ENCODE measurements around the gene NDUFA1. TPM values are rescaled to one million over a fixed set of nuclear protein-coding genes. Genes with fewer than 3 reads are reported as not detected.
"Not testable (repeated sequence)": the region's sequence is repeated elsewhere in the genome, so short reads cannot be mapped to it uniquely, and the experiment has no call there.

Gene NDUFA1
- polyA plus RNA-seq (ENCODE audit: insufficient read length) = 127 TPM
- long read RNA-seq, donor 1, transcript NDUFA1-201 (3 exons, 766 nt) = major isoform, 373 of 413 reads
- long read RNA-seq, donor 1, partial matches to known transcripts = 40 of 413 reads
- long read RNA-seq, donor 1, other reads (novel, unspliced or antisense) = 0 of 413 reads
- long read RNA-seq, donor 2, transcript NDUFA1-201 (3 exons, 766 nt) = major isoform, 268 of 285 reads
- long read RNA-seq, donor 2, partial matches to known transcripts = 17 of 285 reads
- long read RNA-seq, donor 2, other reads (novel, unspliced or antisense) = 0 of 285 reads
- long read RNA-seq, donor 3, transcript NDUFA1-201 (3 exons, 766 nt) = major isoform, 227 of 241 reads
- long read RNA-seq, donor 3, partial matches to known transcripts = 14 of 241 reads
- long read RNA-seq, donor 3, other reads (novel, unspliced or antisense) = 0 of 241 reads
- long read RNA-seq, donor 4, transcript NDUFA1-201 (3 exons, 766 nt) = major isoform, 87 of 95 reads
- long read RNA-seq, donor 4, partial matches to known transcripts = 8 of 95 reads
- long read RNA-seq, donor 4, other reads (novel, unspliced or antisense) = 0 of 95 reads
- long read RNA-seq, donor 5, transcript NDUFA1-201 (3 exons, 766 nt) = major isoform, 725 of 757 reads
- long read RNA-seq, donor 5, partial matches to known transcripts = 27 of 757 reads
- long read RNA-seq, donor 5, other reads (novel, unspliced or antisense) = 5 of 757 reads
- long read RNA-seq, donor 6, transcript NDUFA1-201 (3 exons, 766 nt) = major isoform, 406 of 440 reads
- long read RNA-seq, donor 6, partial matches to known transcripts = 28 of 440 reads
- long read RNA-seq, donor 6, other reads (novel, unspliced or antisense) = 6 of 440 reads
- long read RNA-seq, donor 7, transcript NDUFA1-201 (3 exons, 766 nt) = major isoform, 531 of 561 reads
- long read RNA-seq, donor 7, partial matches to known transcripts = 30 of 561 reads
- long read RNA-seq, donor 7, other reads (novel, unspliced or antisense) = 0 of 561 reads
- long read RNA-seq, donor 8, transcript NDUFA1-201 (3 exons, 766 nt) = major isoform, 190 of 199 reads
- long read RNA-seq, donor 8, partial matches to known transcripts = 9 of 199 reads
- long read RNA-seq, donor 8, other reads (novel, unspliced or antisense) = 0 of 199 reads

GRCh38 chrX:119871599-119872395, at the start of gene NDUFA1, which contains the start of gene RNF113A:
NDUFA1 (plus strand) TSS chrX:119871832; CDS start chrX:119871912, 80 bp downstream.
RNF113A (minus strand) TSS chrX:119871733; CDS start chrX:119871613, 120 bp downstream.
- peak; percentile 79 for DNase-seq

- DNase-seq = not testable (repeated sequence)
Observed at GRCh38 chrX:119824221-119824620, 47.4 kb upstream of the NDUFA1 start.

- DNase-seq = no peak
Observed at GRCh38 chrX:119826399-119826959, 45.2 kb upstream of the NDUFA1 start.

- no peak for DNase-seq
Observed at GRCh38 chrX:119828446-119828845, 43.2 kb upstream of the NDUFA1 start.

- DNase-seq = no peak
Observed at GRCh38 chrX:119833905-119834304, 37.7 kb upstream of the NDUFA1 start.

- DNase-seq = peak; percentile 94
Observed at GRCh38 chrX:119852382-119853353, 19.0 kb upstream of the NDUFA1 start, which contains the start of gene UPF3B. UPF3B (minus strand) TSS chrX:119852963; CDS start chrX:119852928, 35 bp downstream.

GRCh38 chrX:119853444-119853843, 18.2 kb upstream of the NDUFA1 start:
- DNase-seq = no peak

DNA sequence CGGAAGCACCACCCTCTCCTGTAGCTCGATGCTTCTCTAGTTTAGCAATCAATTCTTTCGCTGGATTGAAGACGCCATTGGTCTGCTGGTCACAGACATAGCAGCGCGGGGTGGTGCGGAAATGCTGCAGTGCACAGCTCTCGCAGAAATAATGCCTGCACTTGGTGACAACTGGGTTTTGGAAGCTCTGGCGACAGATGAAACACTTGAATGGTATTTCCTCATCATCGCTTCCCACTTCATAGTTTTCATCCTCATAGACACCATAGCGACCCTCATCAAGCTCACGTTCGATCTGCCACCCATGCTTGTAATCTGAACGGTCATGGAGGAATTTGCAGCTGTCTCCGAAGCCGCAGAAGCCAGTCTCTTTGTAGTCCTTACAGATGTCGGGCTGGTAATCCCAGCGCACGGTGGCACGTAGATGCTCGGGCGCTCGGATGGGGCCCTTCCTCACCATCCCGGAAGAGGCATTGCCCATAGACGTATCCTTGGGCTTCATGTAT, 953 bp upstream of the NDUFA1 start:
- no peak for DNase-seq

DNA sequence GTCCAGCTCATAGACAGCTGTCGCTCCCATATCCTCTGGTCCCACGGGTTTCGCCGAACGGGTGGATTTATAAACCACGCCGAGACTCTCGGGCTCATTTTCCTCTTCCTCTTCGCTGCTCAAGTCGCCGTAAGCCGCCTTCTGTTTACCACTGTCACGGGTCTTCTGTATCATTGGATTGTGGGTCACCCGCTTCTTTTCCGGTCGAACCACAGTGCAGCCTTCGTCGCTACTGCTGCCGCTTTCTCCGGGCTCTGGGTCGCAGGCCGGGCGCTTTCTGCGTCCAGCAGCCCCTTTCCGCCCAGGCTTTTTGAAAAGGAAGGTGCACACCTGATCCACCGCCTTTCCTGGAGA, 410 bp upstream of the NDUFA1 start:
- DNase-seq = no peak

- no peak for DNase-seq
Observed at GRCh38 chrX:119878740-119879139, 7.1 kb downstream of the NDUFA1 start.

DNA sequence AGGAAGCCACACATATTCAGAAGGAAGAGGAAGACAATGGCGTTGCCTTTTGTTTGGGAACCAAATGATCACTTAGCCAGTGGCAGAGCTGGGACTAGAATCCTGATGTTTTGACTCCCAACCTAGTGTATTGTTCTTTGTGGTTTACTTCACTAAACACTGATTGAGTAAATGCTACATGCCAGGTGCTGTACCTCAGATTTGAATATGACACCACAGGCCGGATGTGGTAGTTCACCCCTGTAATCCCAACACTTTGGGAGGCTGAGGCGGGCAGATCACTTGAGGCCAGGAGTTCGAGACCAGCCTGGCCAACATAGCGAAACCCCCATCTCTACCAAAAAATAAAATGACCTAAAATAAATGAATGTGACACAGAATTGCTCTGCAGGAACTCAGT, 8.4 kb downstream of the NDUFA1 start:
- no peak for DNase-seq

DNA sequence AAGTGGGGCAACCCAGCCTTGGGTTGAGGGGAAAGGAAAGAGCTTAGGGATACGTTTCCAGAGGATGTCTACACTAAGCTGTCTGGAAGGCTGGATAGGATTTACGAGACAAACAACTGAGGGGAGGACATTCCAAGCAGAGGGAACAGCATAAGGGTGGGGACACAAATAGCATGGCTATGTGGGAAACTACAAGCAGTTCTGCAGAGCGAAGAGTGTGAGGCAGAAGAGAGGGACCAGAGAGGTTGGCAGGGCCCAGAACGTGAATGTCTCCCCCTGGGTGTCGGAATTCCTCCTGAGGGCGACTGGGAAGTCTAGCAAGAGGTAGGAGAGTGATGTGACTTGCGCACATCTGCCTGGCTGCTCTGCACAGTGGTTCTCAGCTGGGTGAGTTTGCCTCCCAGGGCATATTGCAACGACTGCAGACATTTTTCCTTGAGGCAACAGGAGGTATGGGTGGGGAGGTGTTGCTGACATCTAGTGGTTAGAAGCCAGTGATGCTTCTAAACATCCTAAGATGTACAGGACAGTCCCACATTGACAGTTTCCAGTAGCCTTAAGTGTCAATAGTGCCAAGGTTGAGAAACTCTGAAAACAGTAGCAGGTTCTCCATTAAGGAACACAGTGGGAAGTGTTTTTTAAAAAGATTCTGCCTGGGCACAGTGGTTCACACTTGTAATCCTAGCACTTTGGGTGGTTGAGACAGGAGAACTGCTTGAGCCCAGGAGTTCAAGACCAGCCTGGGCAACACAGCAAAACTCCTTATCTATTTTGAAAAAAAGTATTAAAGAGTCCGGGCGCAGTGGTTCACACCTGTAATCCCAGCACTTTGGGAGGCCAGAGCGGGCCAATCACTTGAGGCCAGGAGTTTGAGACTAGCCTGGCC, 9.2 kb downstream of the NDUFA1 start:
- no peak for DNase-seq

DNA sequence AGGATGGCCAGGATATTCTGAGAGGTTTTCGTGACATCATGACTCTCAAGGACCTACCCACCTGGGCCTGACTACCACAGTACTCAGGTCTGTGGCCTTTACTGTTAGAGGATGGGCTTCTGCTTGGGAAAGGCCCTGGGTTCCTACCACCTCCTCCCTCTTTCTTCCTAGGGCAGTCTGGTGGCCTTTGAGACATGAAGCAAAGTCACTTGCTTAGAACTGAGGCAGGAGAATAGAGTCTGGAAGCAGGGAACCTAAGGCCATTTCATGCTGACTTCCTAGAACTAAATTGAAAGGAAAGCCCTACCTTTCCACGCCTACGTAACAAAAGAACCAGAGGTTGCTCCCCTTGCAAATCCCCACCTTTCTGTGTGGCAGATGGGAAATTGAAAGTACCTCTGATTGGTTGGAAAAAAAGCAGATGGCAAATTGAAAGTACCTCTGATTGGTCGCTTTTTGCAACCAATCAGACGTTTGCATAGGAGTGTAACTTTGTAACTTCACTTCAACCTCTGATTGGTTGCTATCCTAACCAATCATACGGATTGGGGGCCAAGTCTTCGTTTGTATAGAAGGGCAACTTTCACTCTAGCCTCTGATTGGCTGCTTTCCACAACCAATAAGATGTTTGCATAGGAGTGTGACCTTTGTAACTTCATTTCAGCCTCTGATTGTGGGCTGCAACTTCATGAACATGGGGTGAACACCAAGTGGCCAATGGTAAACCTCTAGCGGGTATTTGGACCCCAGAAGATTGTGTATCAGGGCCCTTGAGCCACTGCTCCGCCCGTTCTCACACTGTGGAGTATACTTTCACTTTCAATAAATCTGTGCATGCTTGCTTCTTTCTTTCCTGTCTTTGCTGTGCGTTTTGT, 14.2 kb downstream of the NDUFA1 start:
- DNase-seq = no peak

DNA sequence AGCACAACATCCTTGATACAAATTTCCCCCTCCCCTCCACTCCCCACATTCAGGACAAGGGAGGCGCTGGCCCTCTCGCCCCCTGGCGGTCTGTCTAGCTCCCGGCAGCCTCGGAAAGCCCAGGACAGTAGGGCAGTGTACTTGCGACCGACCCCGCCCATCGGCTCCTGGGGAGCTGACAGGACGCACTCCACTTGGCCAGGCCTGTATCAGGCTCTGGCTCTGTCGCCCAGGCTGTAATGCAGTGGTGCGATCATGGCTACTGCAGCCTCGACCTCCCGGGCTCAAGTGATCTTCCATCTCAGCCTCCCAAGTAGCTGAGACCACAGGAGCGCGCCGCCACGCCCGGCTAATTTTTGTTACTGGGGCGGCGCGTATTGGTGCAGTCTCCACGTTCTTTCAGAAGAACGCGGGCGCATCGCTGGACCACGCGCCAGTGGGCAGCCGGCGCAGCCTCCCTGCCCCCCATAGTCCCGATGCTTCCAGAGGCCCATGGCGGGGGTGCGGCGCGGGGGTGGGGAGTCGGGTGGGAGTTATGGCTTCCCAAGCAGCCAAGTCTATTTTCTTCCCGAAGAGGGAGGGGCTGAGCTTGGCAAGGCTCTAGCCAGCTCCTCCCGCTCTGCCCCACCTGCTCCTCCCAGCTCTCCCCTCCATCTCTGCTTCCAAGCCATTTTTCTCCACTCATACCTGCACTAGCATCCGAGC, 16.2 kb downstream of the NDUFA1 start:
- DNase-seq = no peak

DNA sequence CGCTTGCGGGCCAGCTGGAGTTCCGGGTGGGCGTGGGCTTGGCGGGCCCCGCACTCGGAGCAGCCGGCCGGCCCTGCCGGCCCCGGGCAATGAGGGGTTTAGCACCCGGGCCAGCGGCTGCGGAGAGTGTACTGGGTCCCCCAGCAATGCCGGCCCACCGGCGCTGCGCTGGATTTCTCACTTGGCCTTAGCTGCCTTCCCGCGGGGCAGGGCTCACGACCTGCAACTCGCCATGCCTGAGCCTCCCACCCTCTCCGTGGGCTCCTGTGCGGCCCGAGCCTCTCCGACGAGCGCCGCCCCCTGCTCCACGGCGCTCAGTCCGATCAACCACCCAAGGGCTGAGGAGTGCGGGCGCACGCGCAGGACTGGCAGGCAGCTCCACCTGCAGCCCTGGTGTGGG, 19.0 kb downstream of the NDUFA1 start:
- not testable (repeated sequence) for DNase-seq

DNA sequence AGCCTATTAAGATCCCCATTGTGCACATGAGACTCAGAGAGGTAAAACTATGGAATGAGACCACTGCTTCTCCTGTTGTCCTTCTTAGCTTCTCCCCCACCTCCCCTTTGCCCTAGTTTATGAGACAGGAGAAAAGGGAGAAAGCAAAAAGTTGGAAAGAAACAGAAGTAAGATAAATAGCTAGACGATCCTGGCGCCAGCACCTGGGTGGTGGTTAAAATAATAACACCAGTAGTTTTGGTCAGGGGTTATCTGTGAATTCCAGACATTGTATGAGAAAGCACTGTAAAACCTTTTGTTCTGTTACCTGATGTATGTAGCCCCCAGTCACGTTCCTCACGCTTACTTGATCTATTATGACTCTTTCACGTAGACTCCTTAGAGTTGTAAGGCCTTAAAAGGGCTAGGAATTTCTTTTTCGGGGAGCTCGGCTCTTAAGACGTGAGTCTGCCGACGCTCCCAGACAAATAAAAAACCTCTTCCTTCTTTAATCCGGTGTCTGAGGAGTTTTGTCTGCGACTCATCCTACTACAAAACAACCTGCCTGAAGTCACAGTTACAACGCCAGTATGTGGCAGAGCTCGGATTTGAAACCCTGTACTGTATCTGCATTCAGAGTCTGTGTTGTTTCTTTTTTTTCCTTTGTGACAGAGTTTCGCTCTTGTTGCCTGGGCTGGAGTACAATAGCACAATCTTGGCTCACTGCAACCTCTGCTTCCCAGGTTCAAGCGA, 20.5 kb downstream of the NDUFA1 start:
- DNase-seq = not testable (repeated sequence)

Data from left kidney (tissue), 8 donors.